AG04450 (cell line): Measurements from ENCODE around the gene PRMT7. TPM values are rescaled to one million over a fixed set of nuclear protein-coding genes. Genes with fewer than 3 reads are reported as not detected.

Experiments
- CTCF ChIA-PET: fragments of 300-600, 350-600 bp; formaldehyde crosslinking; extraction: SDS; loops from one replicate; lab custom pipeline; 2022; ENCODE audit warnings: antibody characterized with exemption, inconsistent platforms; lab: Charles Lee
- POLR2A ChIA-PET: fragments of 350-600 bp; formaldehyde crosslinking; extraction: SDS; loops from one replicate; lab custom pipeline; 2021; ENCODE audit warnings: antibody characterized with exemption, inconsistent platforms; lab: Yijun Ruan, JAX
- DNase-seq: peaks from one replicate; pipeline ENCODE4 v3.0.0-alpha.2; 2011; ENCODE audit warnings: low read depth, low spot score
- H3K27ac ChIP-seq: one replicate; pipeline ENCODE4 v1.5.1; 2012; ENCODE audit warnings: low read depth, low read length, control low read depth
- H3K27me3 ChIP-seq: one replicate; pipeline ENCODE4 v1.6.0; 2012; ENCODE audit warnings: low read length; ENCODE audit not compliant: control insufficient read depth, insufficient read depth
- H3K4me3 ChIP-seq: 2 replicates; pipeline ENCODE4 v1.5.1; 2011; ENCODE audit warnings: mild to moderate bottlenecking, low read depth, low read length, control low read depth
- H3K9me3 ChIP-seq: 2 replicates; pipeline ENCODE4 v1.5.1; 2012; ENCODE audit warnings: low read length; ENCODE audit not compliant: control insufficient read depth, insufficient read depth
- CTCF ChIP-seq: IDR thresholded peaks from 2 replicates; pipeline ENCODE4 v1.5.1; 2011; ENCODE audit warnings: low read depth, low read length, control low read depth, inconsistent platforms
- polyA plus RNA-seq: library from polyadenylated mRNA; depleted of rRNA; stranded (reverse); fragments of >200 nt; gene quantifications from 2 replicates; pipeline ENCODE4 v1.2.3, GENCODE V29; 2011

The PRMT7 gene
- polyA plus RNA-seq, 1 experiment = 32.4 TPM

DNA sequence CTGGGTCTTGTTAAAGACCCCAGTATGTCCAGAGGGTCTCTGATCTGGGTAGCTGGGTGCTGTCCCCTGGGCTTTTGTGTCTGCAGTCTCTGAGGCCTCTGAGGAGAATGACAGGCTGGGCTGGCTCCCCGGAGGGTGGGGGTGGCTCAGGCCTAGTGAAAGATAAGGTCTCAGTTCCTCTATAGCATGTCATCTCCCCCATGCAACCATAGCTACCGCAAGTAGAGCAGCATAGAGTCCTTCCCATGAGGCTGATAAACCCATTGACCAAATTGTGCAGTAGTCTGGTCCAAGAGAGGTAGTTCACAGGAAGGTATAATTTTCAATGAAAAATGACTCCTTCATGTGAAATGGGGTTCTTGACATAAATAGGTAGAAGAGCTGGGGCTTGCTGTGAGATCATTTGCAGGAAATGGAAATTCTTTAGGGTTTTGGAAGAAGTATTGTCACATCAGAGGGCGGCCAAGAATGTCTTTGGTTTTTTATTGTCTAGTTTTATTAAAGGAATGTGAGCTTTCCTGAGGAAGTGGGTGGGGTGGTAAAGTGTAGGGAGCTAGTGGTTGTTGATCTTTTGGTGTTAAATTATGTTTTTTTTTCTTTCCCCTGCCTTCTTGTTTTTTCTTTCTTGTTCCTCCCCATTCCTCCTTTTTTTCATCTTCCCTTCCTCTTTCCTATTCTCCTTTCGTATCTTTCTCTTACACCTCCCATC, 21.0 kb upstream of the PRMT7 start:
- ChIA-PET POLR2A (no interaction called here), CTCF (interaction anchor here (0.8 to 2.4 kb wide), 4 partner anchors 26 to 39 kb away, joined by 3 to 8 read pairs (median 4); partner anchors contain the start of gene SLC7A6)
- Histone ChIP-seq H3K27ac (no peak overlapping the region), H3K9me3 (no peaks in the 10 kb centered on the region), H3K27me3 (no peaks in the 10 kb centered on the region), H3K4me3 (no peak overlapping the region)
- DNase-seq = no peak
- TF ChIP-seq CTCF = no peak

GRCh38 chr16:68290450-68290849, 20.4 kb upstream of the PRMT7 start:
- no peak for TF ChIP-seq CTCF
- CTCF ChIA-PET = interaction anchor here (0.8 to 2.4 kb wide), 3 partner anchors 26 to 38 kb away, joined by 3 to 8 read pairs (median 4); partner anchors contain the start of gene SLC7A6
- H3K27me3 ChIP-seq = no peaks in the 10 kb centered on the region
- POLR2A ChIA-PET = no interaction called here
- H3K27ac ChIP-seq = no peak overlapping the region
- no peaks in the 10 kb centered on the region for H3K9me3 ChIP-seq
- DNase-seq = no peak
- H3K4me3 ChIP-seq = no peak overlapping the region

DNA sequence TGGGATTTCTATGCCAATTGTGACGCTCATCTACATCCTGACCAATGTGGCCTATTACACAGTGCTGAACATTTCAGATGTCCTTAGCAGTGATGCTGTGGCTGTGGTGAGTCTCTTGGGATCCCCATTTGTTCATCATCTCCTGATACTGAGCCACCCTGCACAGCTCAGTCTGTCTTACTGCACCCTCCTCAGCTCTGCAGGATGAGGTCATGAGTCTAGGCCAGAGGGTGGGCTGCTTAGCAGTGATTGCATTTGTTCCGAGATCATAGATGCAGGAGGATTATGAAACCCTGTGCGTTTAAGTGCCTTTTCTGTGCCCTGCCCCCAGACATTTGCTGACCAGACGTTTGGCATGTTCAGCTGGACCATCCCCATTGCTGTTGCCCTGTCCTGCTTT, 19.6 kb upstream of the PRMT7 start:
- H3K4me3 ChIP-seq = no peak overlapping the region
- no peaks in the 10 kb centered on the region for H3K27me3 ChIP-seq
- POLR2A ChIA-PET = interaction anchor here (0.9 kb wide), 1 partner anchor 20 kb away, joined by 3 read pairs; the partner anchor contains the start of genes PRMT7 and SLC7A6OS
- CTCF ChIA-PET = interaction anchor here (1.0 to 2.4 kb wide), 2 partner anchors 29 to 38 kb away, joined by 3 to 8 read pairs; no protein-coding TSS in a partner anchor
- no peak for TF ChIP-seq CTCF
- no peak overlapping the region for H3K27ac ChIP-seq
- no peak for DNase-seq
- no peaks in the 10 kb centered on the region for H3K9me3 ChIP-seq

- POLR2A ChIA-PET = no interaction called here
- no peaks in the 10 kb centered on the region for H3K9me3 ChIP-seq
- no peak overlapping the region for H3K27ac ChIP-seq
- CTCF ChIA-PET = no interaction called here
- TF ChIP-seq CTCF = no peak
- H3K27me3 ChIP-seq = no peaks in the 10 kb centered on the region
- H3K4me3 ChIP-seq = no peak overlapping the region
- no peak for DNase-seq
These were observed 18.4 kb upstream of the PRMT7 start for GRCh38 chr16:68292425-68292824.

GRCh38 chr16:68296291-68296690, 14.5 kb upstream of the PRMT7 start:
- no peak overlapping the region for H3K4me3 ChIP-seq
- TF ChIP-seq CTCF = no peak
- ChIA-PET CTCF (interaction anchor here (1.5 kb wide), 1 partner anchor 35 kb away, joined by 7 read pairs; no protein-coding TSS in a partner anchor), POLR2A (interaction anchor here (1.2 to 1.4 kb wide), 2 partner anchors 11 to 14 kb away, joined by 3 to 4 read pairs; partner anchors contain the start of genes PRMT7 and SLC7A6OS)
- DNase-seq = no peak
- H3K9me3 ChIP-seq = no peaks in the 10 kb centered on the region
- no peak overlapping the region for H3K27ac ChIP-seq
- H3K27me3 ChIP-seq = no peaks in the 10 kb centered on the region
